PC-9 (cell line): ENCODE data around the gene FRZB. TPM values are rescaled to one million over a fixed set of nuclear protein-coding genes. Genes with fewer than 3 reads are reported as not detected.

Experiments
- Bru-seq: library from RNA; stranded (reverse); fragments of 400-500 nt; gene quantifications from one replicate; lab custom pipeline; 2021; lab: Mats Ljungman, UMichigan
- BruChase-seq, 2 experiments: library from RNA; stranded (reverse); fragments of 400-500 nt; gene quantifications; one replicate each; lab custom pipeline; 2021; lab: Mats Ljungman, UMichigan
- BruUV-seq: library from RNA; stranded (reverse); fragments of 400-500 nt; replicated peaks from 2 replicates; lab custom pipeline; 2021; lab: Mats Ljungman, UMichigan
- CTCF ChIA-PET: fragments of 300-600 bp; sonication (Branson Sonifier 250); formaldehyde crosslinking; loops from one replicate; lab custom pipeline; 2022; ENCODE audit warnings: antibody characterized with exemption; lab: Charles Lee
- POLR2A ChIA-PET: fragments of 300-600 bp; sonication (Branson Sonifier 250); formaldehyde crosslinking; loops from one replicate; lab custom pipeline; 2022; ENCODE audit warnings: antibody characterized with exemption; ENCODE audit not compliant: unreplicated experiment; lab: Charles Lee
- DNase-seq, 2 experiments: peaks; one replicate each; pipeline versions ENCODE4 v3.0.0 to v3.0.0-alpha.2; 2015 to 2022; ENCODE audit warnings: mixed read lengths in 1 of 2
- H2AFZ ChIP-seq: fragments of 200-600 bp; sonication (generic); 2 replicates; pipeline ENCODE4 v1.8.1; 2017; ENCODE audit warnings: antibody characterized with exemption
- H3F3A ChIP-seq: fragments of 200-600 bp; sonication (generic); 2 replicates; pipeline ENCODE4 v1.8.1; 2017; ENCODE audit warnings: antibody characterized with exemption, mild to moderate bottlenecking, low read depth; ENCODE audit not compliant: insufficient read depth
- H3K27ac ChIP-seq: fragments of 200-600 bp; sonication (generic); 2 replicates; pipeline ENCODE4 v1.6.1; 2016; ENCODE audit warnings: mixed run types
- H3K27me3 ChIP-seq: fragments of 200-600 bp; sonication (generic); 2 replicates; pipeline ENCODE4 v1.6.1; 2016; ENCODE audit warnings: low read depth, mixed run types; ENCODE audit not compliant: insufficient read depth
- H3K36me3 ChIP-seq: fragments of 200-600 bp; sonication (generic); 2 replicates; pipeline ENCODE4 v1.6.1; 2016; ENCODE audit warnings: low read depth, mixed run types
- H3K4me1 ChIP-seq: fragments of 200-600 bp; sonication (generic); replicated peaks from 2 replicates; pipeline ENCODE4 v1.6.1; 2016; ENCODE audit warnings: mixed run types; ENCODE audit not compliant: insufficient read depth
- H3K4me2 ChIP-seq: fragments of 200-600 bp; sonication (generic); 2 replicates; pipeline ENCODE4 v1.6.1; 2017; ENCODE audit warnings: mixed run types
- H3K4me3 ChIP-seq: fragments of 200-600 bp; sonication (generic); 2 replicates; pipeline ENCODE4 v1.6.1; 2016; ENCODE audit warnings: mixed run types
- H3K79me2 ChIP-seq: fragments of 200-600 bp; sonication (generic); 2 replicates; pipeline ENCODE4 v1.6.1; 2017; ENCODE audit warnings: low read depth, mixed run types
- H3K9me2 ChIP-seq: fragments of 200-600 bp; sonication (generic); 2 replicates; pipeline ENCODE4 v1.8.1; 2017; ENCODE audit warnings: mild to moderate bottlenecking; ENCODE audit not compliant: insufficient read depth
- H3K9me3 ChIP-seq: fragments of 200-600 bp; sonication (generic); 2 replicates; pipeline ENCODE4 v1.8.1; 2016; ENCODE audit warnings: low read depth; ENCODE audit not compliant: insufficient read depth
- H4K20me1 ChIP-seq: fragments of 200-600 bp; sonication (generic); 2 replicates; pipeline ENCODE4 v1.8.1; 2017; ENCODE audit not compliant: insufficient read depth
- EZH2 ChIP-seq: fragments of 200-600 bp; sonication (generic); IDR thresholded peaks from 2 replicates; pipeline ENCODE4 v1.8.0; 2017; ENCODE audit warnings: antibody characterized with exemption, low read depth
- intact Hi-C: fragments of 100-400 bp; cut with micrococcal nuclease; formaldehyde crosslinking; loops from one replicate; pipeline ENCODE4 v1.10.0; 2022; ENCODE audit not compliant: unreplicated experiment
- long read RNA-seq: library from polyadenylated mRNA; stranded (forward); transcript quantifications from one replicate; pipeline ENCODE4 v2.0.0, GENCODE V29; 2022
- total RNA-seq: library from RNA; stranded (reverse); gene quantifications from 2 replicates; pipeline ENCODE4 v1.2.3, GENCODE V29; 2021
- TF ChIP-seq, protein P1 (sequence below): fragments of 200-600 bp; sonication (generic); conservative IDR thresholded peaks from 2 replicates; pipeline ENCODE4 v1.6.1; 2017; ENCODE audit warnings: mixed run types, antibody characterized with exemption, mild to moderate bottlenecking, moderate library complexity

FRZB gene, protein sequence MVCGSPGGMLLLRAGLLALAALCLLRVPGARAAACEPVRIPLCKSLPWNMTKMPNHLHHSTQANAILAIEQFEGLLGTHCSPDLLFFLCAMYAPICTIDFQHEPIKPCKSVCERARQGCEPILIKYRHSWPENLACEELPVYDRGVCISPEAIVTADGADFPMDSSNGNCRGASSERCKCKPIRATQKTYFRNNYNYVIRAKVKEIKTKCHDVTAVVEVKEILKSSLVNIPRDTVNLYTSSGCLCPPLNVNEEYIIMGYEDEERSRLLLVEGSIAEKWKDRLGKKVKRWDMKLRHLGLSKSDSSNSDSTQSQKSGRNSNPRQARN
- total RNA-seq, result 0.15 TPM in 2 replicates
- percentile 22 among the genes with signal in this experiment for Bru-seq, nascent RNA
- BruChase-seq, experiment 1, labeled RNA remaining after a 2-hour chase, result percentile 68 among the genes with signal in this experiment
- BruChase-seq, experiment 2, labeled RNA remaining after a 6-hour chase, result percentile 53 among the genes with signal in this experiment
- long read RNA-seq, result 0 reads

DNA sequence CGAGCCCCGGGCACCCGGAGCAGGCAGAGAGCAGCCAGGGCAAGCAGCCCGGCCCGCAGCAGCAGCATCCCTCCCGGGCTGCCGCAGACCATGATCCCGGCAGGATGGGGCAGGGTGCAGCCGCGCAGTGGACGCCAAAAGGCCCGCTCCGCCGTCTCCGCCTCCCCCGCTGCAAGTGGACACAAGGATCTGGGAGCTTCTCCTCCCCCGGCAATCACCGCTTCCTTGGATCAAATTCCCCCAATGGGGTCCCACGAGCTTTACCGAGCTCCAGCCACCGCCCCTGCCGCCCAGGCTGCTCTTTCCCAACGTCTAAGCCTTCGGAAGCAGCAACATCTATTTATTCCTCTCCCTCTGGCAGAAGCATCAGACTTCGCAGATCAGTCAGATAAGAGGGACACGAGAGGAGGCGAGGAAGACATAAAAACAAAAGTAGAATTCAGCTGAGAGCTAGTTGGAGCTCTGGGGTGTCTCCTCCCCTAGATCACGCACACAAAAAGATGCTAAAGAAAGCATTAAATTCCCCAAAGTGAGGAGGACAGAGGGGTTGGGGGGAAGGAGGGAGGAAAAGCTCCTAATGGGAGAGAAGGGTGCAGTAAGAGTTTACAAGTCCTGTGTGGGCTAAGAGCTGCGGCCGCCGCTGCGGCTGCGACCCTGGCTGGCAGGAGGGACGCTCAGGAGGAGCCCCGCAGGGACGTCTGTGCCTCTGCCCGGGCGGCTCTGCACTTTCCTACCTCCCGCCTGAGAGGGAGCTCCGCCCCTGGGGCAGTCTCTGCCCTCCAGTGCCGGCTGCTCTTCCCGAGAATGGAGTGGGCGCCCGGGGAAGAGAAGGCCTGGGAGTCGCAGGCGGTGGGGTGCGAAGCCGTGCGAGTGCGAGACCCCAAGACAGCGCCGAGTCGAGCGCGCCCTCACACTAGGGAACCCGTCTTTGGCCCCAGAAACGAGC, at the start of gene FRZB:
Gene FRZB (minus strand): TSS at position 177 of the 946 bp plus-strand sequence. CDS start 85 bp downstream, at position 92.
- Histone ChIP-seq H3K9me2 (0 out of 2 replicates have a peak, but pooled peaks cover 4% of the 10 kb centered on the region), H3F3A (no peaks in the 10 kb centered on the region), H3K27me3 (no peaks in the 10 kb centered on the region), H3K4me1 (no peaks in the 10 kb centered on the region), H3K27ac (no peak within 1 kb of the TSS), H3K79me2 (no peaks in the 10 kb centered on the region), H3K36me3 (no peaks in the 10 kb centered on the region), H2AFZ (peak within 1 kb of the TSS; percentile 10; the same call in 1 of the 2 replicates), H3K4me2 (peak within 1 kb of the TSS; percentile 30), H3K9me3 (no peaks in the 10 kb centered on the region), H3K4me3 (no peak within 1 kb of the TSS), H4K20me1 (no peaks in the 10 kb centered on the region)
- POLR2A ChIA-PET, result no interaction called here
- BruUV-seq, result no TSS peak
- intact Hi-C loops, result loop anchor here (5.0 kb wide), 1 partner anchor 36 kb away; no protein-coding TSS in a partner anchor
- peak in 1 of 2 experiments; percentile 28 for DNase-seq
- TF ChIP-seq, protein P1, sequence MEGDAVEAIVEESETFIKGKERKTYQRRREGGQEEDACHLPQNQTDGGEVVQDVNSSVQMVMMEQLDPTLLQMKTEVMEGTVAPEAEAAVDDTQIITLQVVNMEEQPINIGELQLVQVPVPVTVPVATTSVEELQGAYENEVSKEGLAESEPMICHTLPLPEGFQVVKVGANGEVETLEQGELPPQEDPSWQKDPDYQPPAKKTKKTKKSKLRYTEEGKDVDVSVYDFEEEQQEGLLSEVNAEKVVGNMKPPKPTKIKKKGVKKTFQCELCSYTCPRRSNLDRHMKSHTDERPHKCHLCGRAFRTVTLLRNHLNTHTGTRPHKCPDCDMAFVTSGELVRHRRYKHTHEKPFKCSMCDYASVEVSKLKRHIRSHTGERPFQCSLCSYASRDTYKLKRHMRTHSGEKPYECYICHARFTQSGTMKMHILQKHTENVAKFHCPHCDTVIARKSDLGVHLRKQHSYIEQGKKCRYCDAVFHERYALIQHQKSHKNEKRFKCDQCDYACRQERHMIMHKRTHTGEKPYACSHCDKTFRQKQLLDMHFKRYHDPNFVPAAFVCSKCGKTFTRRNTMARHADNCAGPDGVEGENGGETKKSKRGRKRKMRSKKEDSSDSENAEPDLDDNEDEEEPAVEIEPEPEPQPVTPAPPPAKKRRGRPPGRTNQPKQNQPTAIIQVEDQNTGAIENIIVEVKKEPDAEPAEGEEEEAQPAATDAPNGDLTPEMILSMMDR, result no peak
- no peak for TF ChIP-seq EZH2
- CTCF ChIA-PET, result interaction anchor here (1.6 kb wide), 1 partner anchor 382 kb away, joined by 4 read pairs; no protein-coding TSS in a partner anchor

DNA sequence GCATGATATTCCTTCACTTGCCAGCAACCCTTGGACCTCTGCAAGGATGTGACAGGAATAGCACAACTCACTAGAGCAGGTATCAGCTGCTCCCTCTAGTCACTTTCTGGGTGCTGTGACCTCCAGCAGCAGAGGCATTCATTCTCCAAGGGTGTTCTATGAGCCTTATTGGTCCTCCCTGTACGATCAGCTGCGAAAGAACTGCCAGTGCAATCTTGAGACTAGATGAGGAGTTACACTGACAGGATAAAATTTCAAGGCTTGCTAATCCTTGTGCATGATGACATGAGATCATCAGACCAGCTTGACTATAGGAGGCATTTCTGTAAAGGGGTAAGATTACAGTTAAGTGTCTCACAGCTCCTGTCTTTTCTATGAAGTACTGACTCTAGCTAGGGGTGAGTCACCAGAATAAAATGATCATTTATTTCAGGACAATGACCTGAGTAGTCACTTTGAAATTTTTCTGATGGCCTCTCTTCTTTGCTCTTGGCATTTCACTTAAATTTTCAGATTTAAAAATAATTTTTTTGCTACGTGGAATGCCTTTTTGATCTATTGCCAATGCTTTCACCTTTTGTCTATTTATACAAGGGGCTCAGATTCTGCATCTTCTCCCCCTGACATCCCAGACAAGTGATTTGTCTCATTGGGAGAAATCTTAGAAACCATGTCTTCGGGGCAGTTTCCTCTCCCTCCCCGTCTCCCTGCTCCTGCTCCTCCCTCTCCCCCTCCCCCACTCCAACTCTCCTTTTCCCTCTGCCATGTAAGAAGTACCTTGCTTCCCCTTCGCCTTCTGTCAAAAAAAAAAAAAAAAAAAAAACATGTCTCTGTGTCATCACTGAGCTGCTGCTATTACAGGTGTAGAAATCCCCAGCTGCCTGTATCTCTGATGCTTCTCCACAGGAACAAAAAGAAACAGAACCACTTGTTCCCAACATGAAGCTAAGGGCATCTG, 49.2 kb upstream of the FRZB start:
- peaks cover 31% of the 10 kb centered on the region for H3K36me3 ChIP-seq
- no TSS peak for BruUV-seq
- CTCF ChIA-PET, result interaction anchor here (0.7 kb wide), 1 partner anchor 50 kb away, joined by 13 read pairs; no protein-coding TSS in a partner anchor

More for the DNA sequence above, 49.2 kb upstream of the FRZB start:
- no peaks in the 10 kb centered on the region for H3K27me3 ChIP-seq
- H2AFZ ChIP-seq, result no peak overlapping the region
- peak overlapping the region; percentile 8 for H3K4me2 ChIP-seq
- H3K27ac ChIP-seq, result peak overlapping the region; percentile 33
- H3K9me3 ChIP-seq, result no peaks in the 10 kb centered on the region
- H3F3A ChIP-seq, result peaks cover 33% of the 10 kb centered on the region
- no peak for TF ChIP-seq EZH2
- TF ChIP-seq, protein P1, result no peak
- H3K4me3 ChIP-seq, result no peak overlapping the region
- H3K79me2 ChIP-seq, result no peaks in the 10 kb centered on the region
- H4K20me1 ChIP-seq, result peaks cover 3% of the 10 kb centered on the region; the same call in 1 of the 2 replicates
- peaks cover 20% of the 10 kb centered on the region for H3K4me1 ChIP-seq
- 0 out of 2 replicates have a peak, but pooled peaks cover 4% of the 10 kb centered on the region for H3K9me2 ChIP-seq
- intact Hi-C loops, result loop anchor here (10.0 kb wide), 1 partner anchor 209 kb away; the partner anchor contains the start of gene NUP35
- peak; percentile 39 to 83 for DNase-seq
- POLR2A ChIA-PET, result interaction anchor here (0.6 kb wide), 1 partner anchor 9 kb away, joined by 12 read pairs; no protein-coding TSS in a partner anchor
